ENCODE measurements around the gene NCK2.

GRCh38 chr2:105778080-105778607 lies 33.4 kb downstream of the NCK2 start:
- TF ChIP-seq POLR2A (IDR thresholded peaks at IDR 0.05) (no peak), CTCF (IDR thresholded peaks at IDR 0.05) (no peak)

Data from thyroid gland (tissue), 4 donors.